ENCODE results near the gene SEMA5B.

Gene SEMA5B

DNA sequence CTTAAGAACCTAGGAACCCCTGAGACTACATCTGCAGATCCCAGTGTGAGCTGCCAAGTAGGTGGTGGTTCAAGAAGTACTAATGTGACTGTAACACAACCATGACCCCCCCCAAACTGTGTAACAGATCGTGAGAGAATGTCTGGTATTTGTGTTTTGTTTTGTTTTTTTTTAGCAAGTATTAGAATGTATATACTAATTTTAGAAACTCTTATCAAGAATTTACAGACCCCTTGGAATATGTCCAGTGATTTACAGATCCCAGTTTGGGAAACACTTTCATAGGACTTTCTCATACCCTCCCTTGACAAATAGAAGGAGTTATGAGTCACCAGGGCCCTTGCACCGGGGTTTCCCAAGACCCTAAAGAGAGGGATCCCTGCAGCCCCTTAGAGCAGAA lies 79.8 kb downstream of the SEMA5B start:
- no peak overlapping the region for H3K4me2 ChIP-seq (ENCODE audit: low read depth, low read length, poor library complexity, severe bottlenecking)
- H4K20me1 ChIP-seq (ENCODE audit: low read depth, low read length) = no peaks in the 10 kb centered on the region
- no peaks in the 10 kb centered on the region for H3K79me2 ChIP-seq (ENCODE audit: insufficient read depth, low read length)

DNA sequence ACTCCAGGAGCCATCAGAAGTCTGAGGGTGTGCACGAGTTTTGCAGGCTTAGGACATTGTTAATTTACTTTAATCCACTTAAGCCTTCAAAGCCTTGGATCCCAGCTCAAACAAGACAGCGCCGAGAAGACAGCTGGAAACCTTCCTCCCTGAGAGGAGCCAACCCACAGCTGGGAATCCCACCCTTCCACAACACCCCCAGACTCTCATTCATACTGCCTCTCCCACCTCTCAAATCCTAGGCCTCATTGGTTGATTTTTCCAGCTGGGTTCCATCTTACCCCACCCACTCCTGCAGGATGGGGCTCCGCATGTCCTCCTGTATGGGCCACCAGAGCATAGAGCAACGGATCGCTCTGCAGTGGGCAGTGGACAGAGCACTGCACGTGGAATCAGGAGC lies 80.4 kb downstream of the SEMA5B start:
- H3K4me3 ChIP-seq (ENCODE audit: insufficient read depth, low read length, poor library complexity, severe bottlenecking) = no peak overlapping the region
- no peaks in the 10 kb centered on the region for H3F3A ChIP-seq (ENCODE audit: insufficient read depth)
- no peak for TF ChIP-seq EZH2phosphoT487 (conservative IDR thresholded peaks at IDR 0.05; ENCODE audit: low read length)
- TF ChIP-seq, protein P1, sequence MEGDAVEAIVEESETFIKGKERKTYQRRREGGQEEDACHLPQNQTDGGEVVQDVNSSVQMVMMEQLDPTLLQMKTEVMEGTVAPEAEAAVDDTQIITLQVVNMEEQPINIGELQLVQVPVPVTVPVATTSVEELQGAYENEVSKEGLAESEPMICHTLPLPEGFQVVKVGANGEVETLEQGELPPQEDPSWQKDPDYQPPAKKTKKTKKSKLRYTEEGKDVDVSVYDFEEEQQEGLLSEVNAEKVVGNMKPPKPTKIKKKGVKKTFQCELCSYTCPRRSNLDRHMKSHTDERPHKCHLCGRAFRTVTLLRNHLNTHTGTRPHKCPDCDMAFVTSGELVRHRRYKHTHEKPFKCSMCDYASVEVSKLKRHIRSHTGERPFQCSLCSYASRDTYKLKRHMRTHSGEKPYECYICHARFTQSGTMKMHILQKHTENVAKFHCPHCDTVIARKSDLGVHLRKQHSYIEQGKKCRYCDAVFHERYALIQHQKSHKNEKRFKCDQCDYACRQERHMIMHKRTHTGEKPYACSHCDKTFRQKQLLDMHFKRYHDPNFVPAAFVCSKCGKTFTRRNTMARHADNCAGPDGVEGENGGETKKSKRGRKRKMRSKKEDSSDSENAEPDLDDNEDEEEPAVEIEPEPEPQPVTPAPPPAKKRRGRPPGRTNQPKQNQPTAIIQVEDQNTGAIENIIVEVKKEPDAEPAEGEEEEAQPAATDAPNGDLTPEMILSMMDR (IDR thresholded peaks at IDR 0.05; ENCODE audit: insufficient read depth, low read length, poor library complexity, severe bottlenecking) = no peak
- no peaks in the 10 kb centered on the region for H3K79me2 ChIP-seq (ENCODE audit: insufficient read depth, low read length)
- no peaks in the 10 kb centered on the region for H3K36me3 ChIP-seq (ENCODE audit: low read length)
- H3K27ac ChIP-seq (ENCODE audit: low read depth, low read length) = no peak overlapping the region
- no peaks in the 10 kb centered on the region for H3K9me2 ChIP-seq (replicated peaks; ENCODE audit: insufficient read depth, low read length)
- no peaks in the 10 kb centered on the region for H3K27me3 ChIP-seq (ENCODE audit: low read length)
- no peak overlapping the region for H3K4me2 ChIP-seq (ENCODE audit: low read depth, low read length, poor library complexity, severe bottlenecking)
- no peaks in the 10 kb centered on the region for H4K20me1 ChIP-seq (ENCODE audit: low read depth, low read length)
- no peak overlapping the region for H3K9ac ChIP-seq (ENCODE audit: low read length)
- no peak overlapping the region for H2AFZ ChIP-seq (ENCODE audit: low read depth, low read length, severe bottlenecking)
- H3K9me3 ChIP-seq (ENCODE audit: insufficient read depth, low read length) = no peaks in the 10 kb centered on the region

More for the DNA sequence above, 79.8 kb downstream of the SEMA5B start:
- no peaks in the 10 kb centered on the region for H3K36me3 ChIP-seq (ENCODE audit: low read length)
- no peak overlapping the region for H3K9ac ChIP-seq (ENCODE audit: low read length)
- no peak for TF ChIP-seq EZH2phosphoT487 (conservative IDR thresholded peaks at IDR 0.05; ENCODE audit: low read length)
- TF ChIP-seq, protein P1 (IDR thresholded peaks at IDR 0.05; ENCODE audit: insufficient read depth, low read length, poor library complexity, severe bottlenecking) = no peak
- no peaks in the 10 kb centered on the region for H3K9me2 ChIP-seq (replicated peaks; ENCODE audit: insufficient read depth, low read length)
- no peaks in the 10 kb centered on the region for H3F3A ChIP-seq (ENCODE audit: insufficient read depth)
- H3K4me3 ChIP-seq (ENCODE audit: insufficient read depth, low read length, poor library complexity, severe bottlenecking) = no peak overlapping the region
- H3K9me3 ChIP-seq (ENCODE audit: insufficient read depth, low read length) = no peaks in the 10 kb centered on the region
- no peaks in the 10 kb centered on the region for H3K27me3 ChIP-seq (ENCODE audit: low read length)
- no peak overlapping the region for H2AFZ ChIP-seq (ENCODE audit: low read depth, low read length, severe bottlenecking)
- no peak overlapping the region for H3K27ac ChIP-seq (ENCODE audit: low read depth, low read length)

DNA sequence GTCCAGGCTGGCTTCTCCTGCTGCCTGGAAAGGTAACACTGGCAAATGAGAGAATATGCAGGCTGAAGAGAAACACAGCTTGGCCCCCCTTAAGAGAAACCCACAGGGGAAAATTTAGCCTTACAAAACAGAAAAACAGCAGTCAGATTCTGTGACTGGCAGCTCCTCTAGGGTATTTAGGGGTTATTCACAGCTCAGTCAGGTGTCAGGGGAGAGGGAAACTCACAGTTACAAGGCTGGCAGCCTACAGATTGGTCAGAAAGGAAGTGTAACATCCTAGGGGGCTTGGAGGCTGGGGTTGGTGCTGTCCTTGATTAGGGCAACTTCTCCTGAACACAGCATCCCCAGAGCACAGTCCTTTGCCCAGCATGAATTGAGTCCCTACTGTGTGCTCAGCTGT lies 81.4 kb downstream of the SEMA5B start:
- Histone ChIP-seq H3K9me3 (ENCODE audit: insufficient read depth, low read length) (no peaks in the 10 kb centered on the region), H3K27ac (ENCODE audit: low read depth, low read length) (no peak overlapping the region), H4K20me1 (ENCODE audit: low read depth, low read length) (no peaks in the 10 kb centered on the region), H3K79me2 (ENCODE audit: insufficient read depth, low read length) (no peaks in the 10 kb centered on the region), H3K9ac (ENCODE audit: low read length) (no peak overlapping the region), H3K27me3 (ENCODE audit: low read length) (no peaks in the 10 kb centered on the region), H3K4me2 (ENCODE audit: low read depth, low read length, poor library complexity, severe bottlenecking) (no peak overlapping the region), H3K9me2 (replicated peaks; ENCODE audit: insufficient read depth, low read length) (no peaks in the 10 kb centered on the region), H2AFZ (ENCODE audit: low read depth, low read length, severe bottlenecking) (no peak overlapping the region), H3F3A (ENCODE audit: insufficient read depth) (no peaks in the 10 kb centered on the region), H3K4me3 (ENCODE audit: insufficient read depth, low read length, poor library complexity, severe bottlenecking) (no peak overlapping the region), H3K36me3 (ENCODE audit: low read length) (no peaks in the 10 kb centered on the region)
- TF ChIP-seq, protein P1 (IDR thresholded peaks at IDR 0.05; ENCODE audit: insufficient read depth, low read length, poor library complexity, severe bottlenecking) = no peak
- no peak for TF ChIP-seq EZH2phosphoT487 (conservative IDR thresholded peaks at IDR 0.05; ENCODE audit: low read length)
